ENCODE data around the gene UBXN7.

DNA sequence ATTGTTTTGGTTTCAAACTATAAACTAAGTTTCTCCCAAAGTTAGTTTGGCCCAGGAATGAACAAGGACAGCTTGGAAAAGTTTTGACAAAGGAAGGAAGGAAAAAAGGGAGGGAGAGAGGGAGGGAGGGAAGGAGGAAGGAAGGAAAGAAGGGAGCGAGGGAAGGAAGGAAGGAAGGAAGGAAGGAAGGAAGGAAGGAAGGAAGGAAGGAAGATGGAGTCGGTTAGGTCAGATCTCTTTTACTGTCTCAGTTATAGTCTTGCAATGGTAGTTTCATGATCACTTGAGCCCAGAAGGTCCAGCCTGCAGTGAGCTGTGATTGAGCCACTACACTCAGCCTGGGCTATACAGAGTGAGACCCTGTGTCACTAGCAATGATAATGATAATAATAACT lies 12.3 kb upstream of the UBXN7 start:
- TF ChIP-seq ZFP69B (tag by site-specific recombination; IDR thresholded peaks at IDR 0.05): no peak
- TF ChIP-seq, protein P1, sequence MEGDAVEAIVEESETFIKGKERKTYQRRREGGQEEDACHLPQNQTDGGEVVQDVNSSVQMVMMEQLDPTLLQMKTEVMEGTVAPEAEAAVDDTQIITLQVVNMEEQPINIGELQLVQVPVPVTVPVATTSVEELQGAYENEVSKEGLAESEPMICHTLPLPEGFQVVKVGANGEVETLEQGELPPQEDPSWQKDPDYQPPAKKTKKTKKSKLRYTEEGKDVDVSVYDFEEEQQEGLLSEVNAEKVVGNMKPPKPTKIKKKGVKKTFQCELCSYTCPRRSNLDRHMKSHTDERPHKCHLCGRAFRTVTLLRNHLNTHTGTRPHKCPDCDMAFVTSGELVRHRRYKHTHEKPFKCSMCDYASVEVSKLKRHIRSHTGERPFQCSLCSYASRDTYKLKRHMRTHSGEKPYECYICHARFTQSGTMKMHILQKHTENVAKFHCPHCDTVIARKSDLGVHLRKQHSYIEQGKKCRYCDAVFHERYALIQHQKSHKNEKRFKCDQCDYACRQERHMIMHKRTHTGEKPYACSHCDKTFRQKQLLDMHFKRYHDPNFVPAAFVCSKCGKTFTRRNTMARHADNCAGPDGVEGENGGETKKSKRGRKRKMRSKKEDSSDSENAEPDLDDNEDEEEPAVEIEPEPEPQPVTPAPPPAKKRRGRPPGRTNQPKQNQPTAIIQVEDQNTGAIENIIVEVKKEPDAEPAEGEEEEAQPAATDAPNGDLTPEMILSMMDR (tag by site-specific recombination; IDR thresholded peaks at IDR 0.05): no peak
- no peak for TF ChIP-seq SETDB1 (IDR thresholded peaks at IDR 0.05; ENCODE audit: insufficient read length, low read length)
- TF ChIP-seq SALL2 (tag by site-specific recombination; IDR thresholded peaks at IDR 0.05; ENCODE audit: borderline replicate concordance): no peak

Measured in HEK293 (cell line).